ENCODE data around the gene TSPAN16.

TSPAN16 gene

GRCh38 chr19:11252665-11253355 lies 43.1 kb upstream of the TSPAN16 start:
- DNase-seq (ENCODE audit: low spot score): no peak
- TF ChIP-seq CTCF (IDR thresholded peaks at IDR 0.05; ENCODE audit: extremely low read depth, missing control alignments): no peak

- no peak for DNase-seq (ENCODE audit: low spot score)
- no peak for TF ChIP-seq CTCF (IDR thresholded peaks at IDR 0.05; ENCODE audit: extremely low read depth, missing control alignments)
Observed at GRCh38 chr19:11254666-11255065, 41.3 kb upstream of the TSPAN16 start.

- no peak for DNase-seq (ENCODE audit: low spot score)
- no peak for TF ChIP-seq CTCF (IDR thresholded peaks at IDR 0.05; ENCODE audit: extremely low read depth, missing control alignments)
Observed at GRCh38 chr19:11256189-11256588, 39.8 kb upstream of the TSPAN16 start.

- DNase-seq (ENCODE audit: low spot score): no peak
- no peak for TF ChIP-seq CTCF (IDR thresholded peaks at IDR 0.05; ENCODE audit: extremely low read depth, missing control alignments)
Observed at GRCh38 chr19:11257846-11258380, 38.0 kb upstream of the TSPAN16 start.

GRCh38 chr19:11260996-11261395 lies 35.0 kb upstream of the TSPAN16 start:
- peak; percentile 13 for DNase-seq (ENCODE audit: low spot score)
- no peak for TF ChIP-seq CTCF (IDR thresholded peaks at IDR 0.05; ENCODE audit: extremely low read depth, missing control alignments)

- TF ChIP-seq CTCF (IDR thresholded peaks at IDR 0.05; ENCODE audit: extremely low read depth, missing control alignments): no peak
- DNase-seq (ENCODE audit: low spot score): peak; percentile 30
Observed at GRCh38 chr19:11261431-11261970, 34.5 kb upstream of the TSPAN16 start.

GRCh38 chr19:11261971-11262839 lies 33.8 kb upstream of the TSPAN16 start, which contains the start of gene DOCK6:
Gene DOCK6, minus strand, starts transcription at chr19:11262524. Its CDS starts 84 bp downstream, at chr19:11262440.
- peak; percentile 20 for TF ChIP-seq CTCF (IDR thresholded peaks at IDR 0.05; ENCODE audit: extremely low read depth, missing control alignments)
- DNase-seq (ENCODE audit: low spot score): peak; percentile 88

Data from GM20000 (cell line).